GM12878 (cell line): ENCODE data around the gene PCDHGB2.

Source experiments
- CREM ChIP-seq: IDR thresholded peaks from 2 replicates; pipeline ENCODE4 v1.6.1; 2014; ENCODE audit warnings: antibody characterized with exemption, low read depth
- CTCF ChIP-seq, 3 experiments: IDR thresholded peaks in 2 of 3; conservative IDR thresholded peaks in 1 of 3; 2 replicates each; pipeline ENCODE4 v1.5.1; 2011; ENCODE audit warnings: low read depth in 3 of 3, low read length in 3 of 3, mild to moderate bottlenecking in 3 of 3, control low read depth in 2 of 3, moderate library complexity in 2 of 3, inconsistent platforms in 1 of 3, mixed read lengths in 1 of 3; ENCODE audit not compliant: control insufficient read depth in 2 of 3, insufficient read depth in 1 of 3; ENCODE audit errors: extremely low read depth in 1 of 3
- HDAC6 ChIP-seq: fragments of 200-600 bp; sonication (generic); IDR thresholded peaks from one replicate; pipeline ENCODE4 v1.8.0; 2017; ENCODE audit warnings: antibody characterized with exemption; ENCODE audit not compliant: unreplicated experiment

GRCh38 chr5:141343242-141343952 lies 16.4 kb upstream of the PCDHGB2 start, which contains the start of gene PCDHGA3:
- no peak for TF ChIP-seq HDAC6
- TF ChIP-seq CTCF (IDR thresholded peaks at IDR 0.05 in 2 of 3, conservative IDR thresholded peaks at IDR 0.05 in 1 of 3; ENCODE audit: control insufficient read depth in 2 of 3, extremely low read depth in 1 of 3, insufficient read depth in 1 of 3, low read depth in 3 of 3, low read length in 3 of 3), result peak in 2 of 3 experiments; percentile 10 to 16; a peak in 2 of 6 replicates
- no peak for TF ChIP-seq CREM
